HepG2 (cell line): ENCODE results near the gene AGPAT2. TPM values are rescaled to one million over a fixed set of nuclear protein-coding genes. Genes with fewer than 3 reads are reported as not detected.
A peak's percentile ranks its signal among the peaks of the same experiment; 100 is the strongest.

Source experiments
- FOSL2 ChIP-seq: sonication (generic); formaldehyde crosslinking; IDR thresholded peaks from 2 replicates; pipeline ENCODE4 v1.4.0; 2020; ENCODE audit warnings: missing genetic modification reagents
- JUNB ChIP-seq: sonication (generic); formaldehyde crosslinking; IDR thresholded peaks from 2 replicates; pipeline ENCODE4 v1.8.0; 2022; ENCODE audit warnings: missing genetic modification reagents, mild to moderate bottlenecking, borderline replicate concordance
- MAFG ChIP-seq: sonication (generic); formaldehyde crosslinking; IDR thresholded peaks from 2 replicates; pipeline ENCODE4 v1.5.1; 2020; ENCODE audit warnings: mild to moderate bottlenecking, missing genetic modification reagents
- NR3C1 ChIP-seq: sonication (generic); formaldehyde crosslinking; IDR thresholded peaks from 2 replicates; pipeline ENCODE4 v1.4.0; 2020; ENCODE audit warnings: missing genetic modification reagents
- PAWR ChIP-seq: sonication (generic); formaldehyde crosslinking; IDR thresholded peaks from 2 replicates; pipeline ENCODE4 v1.4.0; 2020; ENCODE audit warnings: missing genetic modification reagents, mild to moderate bottlenecking, borderline replicate concordance
- RARA ChIP-seq: IDR thresholded peaks from 2 replicates; pipeline ENCODE4 v1.6.1; 2016; ENCODE audit warnings: missing genetic modification reagents, missing compliant biosample characterization
- TBP ChIP-seq: sonication (generic); formaldehyde crosslinking; IDR thresholded peaks from 2 replicates; pipeline ENCODE4 v1.5.0; 2020; ENCODE audit warnings: missing genetic modification reagents
- U2AF1 ChIP-seq: fragments of 200-400 bp; formaldehyde crosslinking; optimal IDR thresholded peaks from 2 replicates; pipeline ENCODE3; 2017; ENCODE audit warnings: mild to moderate bottlenecking, low read depth, low read length
- ZNF24 ChIP-seq: fragments of 450-650 bp; IDR thresholded peaks from 2 replicates; pipeline ENCODE4 v1.6.1; 2017; ENCODE audit warnings: antibody characterized with exemption, mild to moderate bottlenecking
- ZNF30 ChIP-seq: sonication (generic); formaldehyde crosslinking; IDR thresholded peaks from 2 replicates; pipeline ENCODE4 v1.5.0; 2020; ENCODE audit warnings: mild to moderate bottlenecking, missing genetic modification reagents
- ZNF383 ChIP-seq: sonication (generic); formaldehyde crosslinking; IDR thresholded peaks from 2 replicates; pipeline ENCODE4 v1.4.0; 2020; ENCODE audit warnings: missing genetic modification reagents, mild to moderate bottlenecking, borderline replicate concordance
- ZNF468 ChIP-seq: sonication (generic); formaldehyde crosslinking; IDR thresholded peaks from 2 replicates; pipeline ENCODE4 v1.8.0; 2022; ENCODE audit warnings: mild to moderate bottlenecking, moderate library complexity, missing genetic modification reagents
- ZNF501 ChIP-seq: sonication (generic); formaldehyde crosslinking; IDR thresholded peaks from 2 replicates; pipeline ENCODE4 v1.5.1; 2020; ENCODE audit warnings: mild to moderate bottlenecking, moderate library complexity, missing genetic modification reagents
- ZNF749 ChIP-seq: sonication (generic); formaldehyde crosslinking; IDR thresholded peaks from 2 replicates; pipeline ENCODE4 v1.8.0; 2022; ENCODE audit warnings: mild to moderate bottlenecking, missing genetic modification reagents, moderate library complexity, borderline replicate concordance
- polyA plus RNA-seq, 8 experiments: library from polyadenylated mRNA; depleted of rRNA in 3 of 8; stranded (reverse) in 7 of 8; unstranded in 1 of 8; fragments of >200 nt; fragmentation: Illumina TruSeq in 4 of 8; extraction: Trizol in 4 of 8; gene quantifications; 2 replicates each; pipeline versions ENCODE4 v1.2.1 to v1.2.3, GENCODE V29; 2011 to 2016; ENCODE audit warnings: low read depth in 4 of 8, missing spikeins in 1 of 8, mixed read lengths in 1 of 8; ENCODE audit not compliant: insufficient read depth in 1 of 8
- total RNA-seq, 5 experiments: library from RNA; depleted of rRNA; stranded (reverse); fragments of >200 nt; fragmentation: Illumina TruSeq; extraction: Trizol; gene quantifications; 2 replicates each; pipeline ENCODE4 v1.2.3, GENCODE V29; 2016; ENCODE audit warnings: low read depth in 1 of 5
- TF ChIP-seq, protein P1 (sequence below): sonication (generic); formaldehyde crosslinking; conservative IDR thresholded peaks from 2 replicates; pipeline ENCODE4 v1.8.1; 2023; ENCODE audit warnings: missing genetic modification reagents
- TF ChIP-seq, protein P2 (sequence below): IDR thresholded peaks from 2 replicates; pipeline ENCODE4 v1.6.1; 2016; ENCODE audit warnings: missing compliant biosample characterization, missing genetic modification reagents, borderline replicate concordance
- TF ChIP-seq, protein P3 (sequence below): sonication (generic); formaldehyde crosslinking; IDR thresholded peaks from 2 replicates; pipeline ENCODE4 v1.8.1; 2023; ENCODE audit warnings: mild to moderate bottlenecking, missing genetic modification reagents
- TF ChIP-seq, protein P4 (sequence below): sonication (generic); formaldehyde crosslinking; IDR thresholded peaks from 2 replicates; pipeline ENCODE4 v1.4.0; 2020; ENCODE audit warnings: mild to moderate bottlenecking, missing genetic modification reagents, borderline replicate concordance
- TF ChIP-seq, protein P5 (sequence below): sonication (generic); formaldehyde crosslinking; IDR thresholded peaks from 2 replicates; pipeline ENCODE4 v1.4.0; 2020; ENCODE audit warnings: missing genetic modification reagents, mild to moderate bottlenecking, borderline replicate concordance

Gene AGPAT2
- total and polyA plus RNA-seq, 2 of the 13 experiments (the other 11 are each of a cell fraction or from before 2014, with no cell fraction given) = 3.9 to 25.8 TPM

DNA sequence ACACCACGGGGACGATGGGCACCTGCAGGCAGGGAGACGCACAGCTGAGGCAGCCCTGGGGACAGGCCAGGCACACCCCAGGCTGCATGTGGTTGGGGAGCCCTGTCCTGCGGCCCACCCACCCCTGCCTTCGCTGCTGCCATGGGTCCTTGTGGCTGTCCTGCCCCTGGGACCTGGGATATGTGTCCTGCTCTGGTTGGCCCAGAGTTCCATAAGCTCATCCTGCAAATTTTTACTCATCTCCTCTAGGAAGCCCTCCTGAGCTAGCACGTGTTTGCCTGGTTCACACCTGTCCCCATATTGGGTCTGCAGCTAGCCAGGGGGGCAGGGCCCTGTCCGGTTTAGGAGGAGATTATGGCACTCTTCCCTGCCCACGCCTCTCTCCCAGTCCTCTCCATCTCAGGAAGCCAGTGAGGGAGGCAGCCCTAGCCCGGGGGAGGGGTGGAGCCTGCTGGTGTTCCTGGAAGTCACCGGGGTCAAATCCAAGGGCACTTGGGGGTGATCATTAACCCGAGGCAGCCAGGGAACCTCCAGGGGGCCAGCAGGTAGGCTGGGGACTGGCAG, 12.4 kb downstream of the AGPAT2 start (continued):
- TF ChIP-seq ZNF468 (CRISPR knock-in tag) (no peak), ZNF749 (CRISPR knock-in tag) (no peak), ZNF30 (CRISPR knock-in tag) (no peak), ZNF501 (CRISPR knock-in tag) (no peak), NR3C1 (no peak), RARA (CRISPR knock-in tag) (peak; percentile 95), U2AF1 (no peak), JUNB (no peak), ZNF383 (CRISPR knock-in tag) (no peak), PAWR (CRISPR knock-in tag) (no peak), FOSL2 (CRISPR knock-in tag) (peak; percentile 51; the same call in 1 of the 2 replicates), MAFG (CRISPR knock-in tag) (no peak), TBP (no peak), ZNF24 (no peak)
- TF ChIP-seq, protein P1, sequence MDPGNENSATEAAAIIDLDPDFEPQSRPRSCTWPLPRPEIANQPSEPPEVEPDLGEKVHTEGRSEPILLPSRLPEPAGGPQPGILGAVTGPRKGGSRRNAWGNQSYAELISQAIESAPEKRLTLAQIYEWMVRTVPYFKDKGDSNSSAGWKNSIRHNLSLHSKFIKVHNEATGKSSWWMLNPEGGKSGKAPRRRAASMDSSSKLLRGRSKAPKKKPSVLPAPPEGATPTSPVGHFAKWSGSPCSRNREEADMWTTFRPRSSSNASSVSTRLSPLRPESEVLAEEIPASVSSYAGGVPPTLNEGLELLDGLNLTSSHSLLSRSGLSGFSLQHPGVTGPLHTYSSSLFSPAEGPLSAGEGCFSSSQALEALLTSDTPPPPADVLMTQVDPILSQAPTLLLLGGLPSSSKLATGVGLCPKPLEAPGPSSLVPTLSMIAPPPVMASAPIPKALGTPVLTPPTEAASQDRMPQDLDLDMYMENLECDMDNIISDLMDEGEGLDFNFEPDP (CRISPR knock-in tag) = no peak
- TF ChIP-seq, protein P2, sequence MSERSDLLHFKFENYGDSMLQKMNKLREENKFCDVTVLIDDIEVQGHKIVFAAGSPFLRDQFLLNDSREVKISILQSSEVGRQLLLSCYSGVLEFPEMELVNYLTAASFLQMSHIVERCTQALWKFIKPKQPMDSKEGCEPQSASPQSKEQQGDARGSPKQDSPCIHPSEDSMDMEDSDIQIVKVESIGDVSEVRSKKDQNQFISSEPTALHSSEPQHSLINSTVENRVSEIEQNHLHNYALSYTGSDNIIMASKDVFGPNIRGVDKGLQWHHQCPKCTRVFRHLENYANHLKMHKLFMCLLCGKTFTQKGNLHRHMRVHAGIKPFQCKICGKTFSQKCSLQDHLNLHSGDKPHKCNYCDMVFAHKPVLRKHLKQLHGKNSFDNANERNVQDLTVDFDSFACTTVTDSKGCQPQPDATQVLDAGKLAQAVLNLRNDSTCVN (CRISPR knock-in tag) = no peak
- TF ChIP-seq, protein P3, sequence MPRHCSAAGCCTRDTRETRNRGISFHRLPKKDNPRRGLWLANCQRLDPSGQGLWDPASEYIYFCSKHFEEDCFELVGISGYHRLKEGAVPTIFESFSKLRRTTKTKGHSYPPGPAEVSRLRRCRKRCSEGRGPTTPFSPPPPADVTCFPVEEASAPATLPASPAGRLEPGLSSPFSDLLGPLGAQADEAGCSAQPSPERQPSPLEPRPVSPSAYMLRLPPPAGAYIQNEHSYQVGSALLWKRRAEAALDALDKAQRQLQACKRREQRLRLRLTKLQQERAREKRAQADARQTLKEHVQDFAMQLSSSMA = no peak
- TF ChIP-seq, protein P4, sequence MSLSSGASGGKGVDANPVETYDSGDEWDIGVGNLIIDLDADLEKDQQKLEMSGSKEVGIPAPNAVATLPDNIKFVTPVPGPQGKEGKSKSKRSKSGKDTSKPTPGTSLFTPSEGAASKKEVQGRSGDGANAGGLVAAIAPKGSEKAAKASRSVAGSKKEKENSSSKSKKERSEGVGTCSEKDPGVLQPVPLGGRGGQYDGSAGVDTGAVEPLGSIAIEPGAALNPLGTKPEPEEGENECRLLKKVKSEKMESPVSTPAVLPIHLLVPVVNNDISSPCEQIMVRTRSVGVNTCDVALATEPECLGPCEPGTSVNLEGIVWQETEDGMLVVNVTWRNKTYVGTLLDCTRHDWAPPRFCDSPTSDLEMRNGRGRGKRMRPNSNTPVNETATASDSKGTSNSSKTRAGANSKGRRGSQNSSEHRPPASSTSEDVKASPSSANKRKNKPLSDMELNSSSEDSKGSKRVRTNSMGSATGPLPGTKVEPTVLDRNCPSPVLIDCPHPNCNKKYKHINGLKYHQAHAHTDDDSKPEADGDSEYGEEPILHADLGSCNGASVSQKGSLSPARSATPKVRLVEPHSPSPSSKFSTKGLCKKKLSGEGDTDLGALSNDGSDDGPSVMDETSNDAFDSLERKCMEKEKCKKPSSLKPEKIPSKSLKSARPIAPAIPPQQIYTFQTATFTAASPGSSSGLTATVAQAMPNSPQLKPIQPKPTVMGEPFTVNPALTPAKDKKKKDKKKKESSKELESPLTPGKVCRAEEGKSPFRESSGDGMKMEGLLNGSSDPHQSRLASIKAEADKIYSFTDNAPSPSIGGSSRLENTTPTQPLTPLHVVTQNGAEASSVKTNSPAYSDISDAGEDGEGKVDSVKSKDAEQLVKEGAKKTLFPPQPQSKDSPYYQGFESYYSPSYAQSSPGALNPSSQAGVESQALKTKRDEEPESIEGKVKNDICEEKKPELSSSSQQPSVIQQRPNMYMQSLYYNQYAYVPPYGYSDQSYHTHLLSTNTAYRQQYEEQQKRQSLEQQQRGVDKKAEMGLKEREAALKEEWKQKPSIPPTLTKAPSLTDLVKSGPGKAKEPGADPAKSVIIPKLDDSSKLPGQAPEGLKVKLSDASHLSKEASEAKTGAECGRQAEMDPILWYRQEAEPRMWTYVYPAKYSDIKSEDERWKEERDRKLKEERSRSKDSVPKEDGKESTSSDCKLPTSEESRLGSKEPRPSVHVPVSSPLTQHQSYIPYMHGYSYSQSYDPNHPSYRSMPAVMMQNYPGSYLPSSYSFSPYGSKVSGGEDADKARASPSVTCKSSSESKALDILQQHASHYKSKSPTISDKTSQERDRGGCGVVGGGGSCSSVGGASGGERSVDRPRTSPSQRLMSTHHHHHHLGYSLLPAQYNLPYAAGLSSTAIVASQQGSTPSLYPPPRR = peak; percentile 70; the same call in 1 of the 2 replicates
- TF ChIP-seq, protein P5, sequence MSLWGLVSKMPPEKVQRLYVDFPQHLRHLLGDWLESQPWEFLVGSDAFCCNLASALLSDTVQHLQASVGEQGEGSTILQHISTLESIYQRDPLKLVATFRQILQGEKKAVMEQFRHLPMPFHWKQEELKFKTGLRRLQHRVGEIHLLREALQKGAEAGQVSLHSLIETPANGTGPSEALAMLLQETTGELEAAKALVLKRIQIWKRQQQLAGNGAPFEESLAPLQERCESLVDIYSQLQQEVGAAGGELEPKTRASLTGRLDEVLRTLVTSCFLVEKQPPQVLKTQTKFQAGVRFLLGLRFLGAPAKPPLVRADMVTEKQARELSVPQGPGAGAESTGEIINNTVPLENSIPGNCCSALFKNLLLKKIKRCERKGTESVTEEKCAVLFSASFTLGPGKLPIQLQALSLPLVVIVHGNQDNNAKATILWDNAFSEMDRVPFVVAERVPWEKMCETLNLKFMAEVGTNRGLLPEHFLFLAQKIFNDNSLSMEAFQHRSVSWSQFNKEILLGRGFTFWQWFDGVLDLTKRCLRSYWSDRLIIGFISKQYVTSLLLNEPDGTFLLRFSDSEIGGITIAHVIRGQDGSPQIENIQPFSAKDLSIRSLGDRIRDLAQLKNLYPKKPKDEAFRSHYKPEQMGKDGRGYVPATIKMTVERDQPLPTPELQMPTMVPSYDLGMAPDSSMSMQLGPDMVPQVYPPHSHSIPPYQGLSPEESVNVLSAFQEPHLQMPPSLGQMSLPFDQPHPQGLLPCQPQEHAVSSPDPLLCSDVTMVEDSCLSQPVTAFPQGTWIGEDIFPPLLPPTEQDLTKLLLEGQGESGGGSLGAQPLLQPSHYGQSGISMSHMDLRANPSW = no peak
